ENCODE measurements around the gene CDYL.

- TF ChIP-seq, protein P1, sequence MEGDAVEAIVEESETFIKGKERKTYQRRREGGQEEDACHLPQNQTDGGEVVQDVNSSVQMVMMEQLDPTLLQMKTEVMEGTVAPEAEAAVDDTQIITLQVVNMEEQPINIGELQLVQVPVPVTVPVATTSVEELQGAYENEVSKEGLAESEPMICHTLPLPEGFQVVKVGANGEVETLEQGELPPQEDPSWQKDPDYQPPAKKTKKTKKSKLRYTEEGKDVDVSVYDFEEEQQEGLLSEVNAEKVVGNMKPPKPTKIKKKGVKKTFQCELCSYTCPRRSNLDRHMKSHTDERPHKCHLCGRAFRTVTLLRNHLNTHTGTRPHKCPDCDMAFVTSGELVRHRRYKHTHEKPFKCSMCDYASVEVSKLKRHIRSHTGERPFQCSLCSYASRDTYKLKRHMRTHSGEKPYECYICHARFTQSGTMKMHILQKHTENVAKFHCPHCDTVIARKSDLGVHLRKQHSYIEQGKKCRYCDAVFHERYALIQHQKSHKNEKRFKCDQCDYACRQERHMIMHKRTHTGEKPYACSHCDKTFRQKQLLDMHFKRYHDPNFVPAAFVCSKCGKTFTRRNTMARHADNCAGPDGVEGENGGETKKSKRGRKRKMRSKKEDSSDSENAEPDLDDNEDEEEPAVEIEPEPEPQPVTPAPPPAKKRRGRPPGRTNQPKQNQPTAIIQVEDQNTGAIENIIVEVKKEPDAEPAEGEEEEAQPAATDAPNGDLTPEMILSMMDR (conservative IDR thresholded peaks at IDR 0.05), result no peak
- TF ChIP-seq EZH2 (IDR thresholded peaks at IDR 0.05; ENCODE audit: low read depth), result no peak
These were observed 77.1 kb downstream of the CDYL start for GRCh38 chr6:4853349-4853748.

Data from PC-9 (cell line).